Ovary (tissue), 3 donors: Measurements from ENCODE around the gene ARHGAP8.

Experiments
- CTCF ChIP-seq, 3 donors: fragments of 450-650 bp in 2 of 3; fragments of 200-600 bp in 1 of 3; IDR thresholded peaks; one replicate each; pipeline versions ENCODE4 v1.5.1 to v1.8.0; 2016 to 2022; ENCODE audit warnings: antibody characterized with exemption in 3 of 3, mild to moderate bottlenecking in 1 of 3
- EP300 ChIP-seq: sonication (generic); formaldehyde crosslinking; IDR thresholded peaks from one replicate; pipeline ENCODE4 v1.6.1; 2017; ENCODE audit warnings: antibody characterized with exemption
- POLR2A ChIP-seq: fragments of 450-650 bp; IDR thresholded peaks from one replicate; pipeline ENCODE4 v1.6.1; 2017; ENCODE audit warnings: antibody characterized with exemption, mild to moderate bottlenecking, moderate library complexity
- donor health status: DM: no; HTN: no; CAD: no.

DNA sequence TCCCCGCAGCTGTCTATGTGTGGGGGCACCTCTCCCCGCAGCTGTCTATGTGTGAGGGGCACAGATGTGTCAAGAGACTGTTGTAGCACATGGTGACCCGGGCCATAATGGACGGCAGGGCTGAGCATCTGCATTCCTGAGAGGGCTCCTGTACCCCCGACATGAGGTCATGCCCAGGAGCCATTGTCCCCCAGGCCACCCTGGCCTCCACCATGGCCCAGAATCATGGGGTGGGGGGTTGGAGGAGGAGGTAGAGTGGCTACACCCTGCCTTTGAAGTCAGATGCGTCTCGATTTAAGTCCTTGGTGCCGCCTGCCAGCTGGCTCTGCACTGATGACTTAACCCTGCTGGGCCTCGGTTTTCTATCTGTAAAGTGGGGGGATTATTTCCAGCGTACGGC is 49.1 kb downstream of the ARHGAP8 start:
- TF ChIP-seq CTCF (IDR thresholded peaks at IDR 0.05) (no peak), POLR2A (no peak), EP300 (no peak)
